HCT116 (cell line): ENCODE data around the gene ADAM11. TPM values are rescaled to one million over a fixed set of nuclear protein-coding genes. Genes with fewer than 3 reads are reported as not detected.

Experiments
- ATAC-seq: fragments of 200-7000 bp; cut with Tn5 transposase; 2 replicates; pipeline ENCODE4 v1.9.1; 2020; ENCODE audit warnings: mild to moderate bottlenecking, moderate library complexity
- Bru-seq: library from RNA; stranded (reverse); fragments of 400-500 nt; gene quantifications from one replicate; lab custom pipeline; 2021; lab: Mats Ljungman, UMichigan
- BruChase-seq, 2 experiments: library from RNA; stranded (reverse); fragments of 400-500 nt; gene quantifications; one replicate each; lab custom pipeline; 2021; lab: Mats Ljungman, UMichigan
- BruUV-seq: library from RNA; stranded (reverse); fragments of 400-500 nt; replicated peaks from 2 replicates; lab custom pipeline; 2021; lab: Mats Ljungman, UMichigan
- CTCF ChIA-PET: fragments of 300-600 bp; sonication (Branson Sonifier 250); formaldehyde crosslinking; loops from one replicate; lab custom pipeline; 2021; ENCODE audit warnings: antibody characterized with exemption; lab: Charles Lee
- POLR2A ChIA-PET: fragments of 300-600, 350-600 bp; sonication (Branson Sonifier 250); formaldehyde crosslinking; loops from one replicate; lab custom pipeline; 2021; ENCODE audit warnings: antibody characterized with exemption; lab: Charles Lee
- RAD21 ChIA-PET, 2 experiments: fragments of 300-600 bp; sonication (Branson Sonifier 250); formaldehyde crosslinking; loops; one replicate each; lab custom pipeline; 2023; ENCODE audit warnings: low total read pairs in 2 of 2; ENCODE audit not compliant: uncharacterized antibody in 2 of 2, unreplicated experiment in 2 of 2, low non-redundant PET in 1 of 2; lab: Charles Lee
- DNase-seq: peaks from one replicate; pipeline ENCODE4 v3.0.0-alpha.2; 2010; ENCODE audit warnings: low read depth, low spot score
- H2AFZ ChIP-seq: fragments of 200-600 bp; shearing (Covaris generic), sonication (generic); 2 replicates; pipeline ENCODE4 v1.6.1; 2017; ENCODE audit warnings: low read depth, mixed run types, mixed read lengths, antibody characterized with exemption, low read length; ENCODE audit not compliant: poor library complexity, severe bottlenecking
- H3K27ac ChIP-seq: 2 replicates; pipeline ENCODE4 v1.5.1; 2012; ENCODE audit warnings: low read depth, low read length
- H3K27me3 ChIP-seq: fragments of 200-600 bp; sonication (generic); 2 replicates; pipeline ENCODE4 v1.6.1; 2016; ENCODE audit warnings: mixed run types, low read length, mixed read lengths; ENCODE audit not compliant: insufficient read depth
- H3K36me3 ChIP-seq, 2 experiments: fragments of 200-500 bp in 1 of 2; fragments of 200-600 bp in 1 of 2; sonication (Bioruptor generic) in 1 of 2; sonication (generic) in 1 of 2; 2 replicates each; pipeline versions ENCODE4 v1.5.1 to v1.6.1; 2014 to 2016; ENCODE audit warnings: low read length in 2 of 2, inconsistent platforms in 1 of 2, mixed read lengths in 1 of 2, mixed run types in 1 of 2; ENCODE audit not compliant: insufficient read depth in 2 of 2, control insufficient read depth in 1 of 2
- H3K4me1 ChIP-seq, 2 experiments: fragments of 200-600 bp in 1 of 2; sonication (generic) in 1 of 2; 2 replicates each; pipeline versions ENCODE4 v1.5.1 to v1.6.1; 2012 to 2017; ENCODE audit warnings: low read length in 2 of 2, inconsistent platforms in 1 of 2, mild to moderate bottlenecking in 1 of 2, mixed read lengths in 1 of 2, mixed run types in 1 of 2, moderate library complexity in 1 of 2; ENCODE audit not compliant: insufficient read depth in 2 of 2, control insufficient read depth in 1 of 2
- H3K4me2 ChIP-seq: fragments of 200-600 bp; sonication (generic); 2 replicates; pipeline ENCODE4 v1.6.1; 2017; ENCODE audit warnings: mixed run types, low read length, mixed read lengths
- H3K4me3 ChIP-seq, 2 experiments: fragments of 200-600 bp in 1 of 2; sonication (generic) in 1 of 2; replicated peaks in 1 of 2; 2 replicates each; pipeline ENCODE4 v1.5.1; 2011 to 2016; ENCODE audit warnings: low read length in 2 of 2, control low read depth in 1 of 2, low read depth in 1 of 2, mild to moderate bottlenecking in 1 of 2, mixed read lengths in 1 of 2, mixed run types in 1 of 2
- H3K79me2 ChIP-seq: fragments of 200-600 bp; sonication (generic); 2 replicates; pipeline ENCODE4 v1.6.1; 2017; ENCODE audit warnings: mild to moderate bottlenecking, mixed run types, low read length, moderate library complexity, mixed read lengths; ENCODE audit not compliant: insufficient read depth
- H3K9ac ChIP-seq: fragments of 200-600 bp; sonication (generic); 2 replicates; pipeline ENCODE4 v1.6.1; 2016; ENCODE audit warnings: low read length, mixed read lengths
- H3K9me2 ChIP-seq: fragments of 200-600 bp; sonication (generic), shearing (Covaris generic); 2 replicates; pipeline ENCODE4 v1.6.1; 2017; ENCODE audit warnings: mixed run types, mild to moderate bottlenecking, moderate library complexity; ENCODE audit not compliant: insufficient read depth
- H3K9me3 ChIP-seq, 2 experiments: fragments of 200-500 bp in 1 of 2; fragments of 200-600 bp in 1 of 2; sonication (Bioruptor generic) in 1 of 2; sonication (generic) in 1 of 2; 2 replicates each; pipeline ENCODE4 v1.6.1; 2014 to 2017; ENCODE audit warnings: low read length in 2 of 2, mixed read lengths in 2 of 2, inconsistent platforms in 1 of 2, low read depth in 1 of 2, mild to moderate bottlenecking in 1 of 2, mixed run types in 1 of 2, moderate library complexity in 1 of 2; ENCODE audit not compliant: control insufficient read depth in 1 of 2, insufficient read depth in 1 of 2
- H4K20me1 ChIP-seq: fragments of 200-600 bp; sonication (generic), shearing (Covaris generic); 2 replicates; pipeline ENCODE4 v1.6.1; 2017; ENCODE audit warnings: mixed run types, mild to moderate bottlenecking, moderate library complexity; ENCODE audit not compliant: insufficient read depth
- EGR1 ChIP-seq: IDR thresholded peaks from 2 replicates; pipeline ENCODE4 v1.6.1; 2012; ENCODE audit warnings: low read depth
- ELF1 ChIP-seq: IDR thresholded peaks from 2 replicates; pipeline ENCODE4 v1.6.1; 2012; ENCODE audit warnings: low read depth, borderline replicate concordance
- EZH2 ChIP-seq: fragments of 200-600 bp; sonication (generic); IDR thresholded peaks from 2 replicates; pipeline ENCODE4 v1.6.1; 2017; ENCODE audit warnings: antibody characterized with exemption, mixed run types
- EZH2phosphoT487 ChIP-seq: fragments of 200-600 bp; IDR thresholded peaks from 2 replicates; pipeline ENCODE4 v1.6.1; 2018; ENCODE audit warnings: antibody characterized with exemption, borderline replicate concordance
- JUND ChIP-seq: IDR thresholded peaks from 2 replicates; pipeline ENCODE4 v1.6.1; 2012
- POLR2AphosphoS5 ChIP-seq: IDR thresholded peaks from 2 replicates; pipeline ENCODE4 v1.6.1; 2011; ENCODE audit warnings: mild to moderate bottlenecking, low read depth, low read length, moderate library complexity
- SRF ChIP-seq: IDR thresholded peaks from 2 replicates; pipeline ENCODE4 v1.6.1; 2012; ENCODE audit warnings: low read depth
- TCF7L2 ChIP-seq: IDR thresholded peaks from 2 replicates; pipeline ENCODE4 v1.7.0; 2011; ENCODE audit warnings: borderline replicate concordance, inconsistent platforms; ENCODE audit not compliant: insufficient read depth, insufficient read length; ENCODE audit errors: extremely low read depth
- YY1 ChIP-seq: IDR thresholded peaks from 2 replicates; pipeline ENCODE4 v1.6.1; 2011; ENCODE audit warnings: low read length, low read depth, moderate library complexity, mild to moderate bottlenecking; ENCODE audit not compliant: insufficient replicate concordance; ENCODE audit errors: extremely low read depth
- ZFX ChIP-seq: fragments of 450-650 bp; IDR thresholded peaks from 2 replicates; pipeline ENCODE4 v1.6.1; 2017
- intact Hi-C: fragments of 100-400 bp; cut with micrococcal nuclease; formaldehyde crosslinking; loops from 2 replicates; pipeline ENCODE4 v1.10.0; 2022
- long read RNA-seq: library from polyadenylated mRNA; unstranded; transcript quantifications from one replicate; pipeline ENCODE4 v2.0.0, GENCODE V29; 2021; ENCODE audit not compliant: unreplicated experiment
- polyA plus RNA-seq: library from polyadenylated mRNA; unstranded; fragments of >200 nt; gene quantifications from 2 replicates; pipeline ENCODE4 v1.2.1, GENCODE V29; 2012; ENCODE audit warnings: missing spikeins
- total RNA-seq: library from RNA; stranded (reverse); gene quantifications from one replicate; pipeline ENCODE4 v1.2.1, GENCODE V29; 2021; ENCODE audit not compliant: unreplicated experiment
- TF ChIP-seq, protein P1 (sequence below): IDR thresholded peaks from 2 replicates; pipeline ENCODE4 v1.6.1; 2012
- TF ChIP-seq, protein P2 (sequence below): IDR thresholded peaks from 2 replicates; pipeline ENCODE4 v1.6.1; 2012
- TF ChIP-seq, protein P3 (sequence below): IDR thresholded peaks from 2 replicates; pipeline ENCODE4 v1.6.1; 2012; ENCODE audit warnings: low read depth

ADAM11 gene, protein sequence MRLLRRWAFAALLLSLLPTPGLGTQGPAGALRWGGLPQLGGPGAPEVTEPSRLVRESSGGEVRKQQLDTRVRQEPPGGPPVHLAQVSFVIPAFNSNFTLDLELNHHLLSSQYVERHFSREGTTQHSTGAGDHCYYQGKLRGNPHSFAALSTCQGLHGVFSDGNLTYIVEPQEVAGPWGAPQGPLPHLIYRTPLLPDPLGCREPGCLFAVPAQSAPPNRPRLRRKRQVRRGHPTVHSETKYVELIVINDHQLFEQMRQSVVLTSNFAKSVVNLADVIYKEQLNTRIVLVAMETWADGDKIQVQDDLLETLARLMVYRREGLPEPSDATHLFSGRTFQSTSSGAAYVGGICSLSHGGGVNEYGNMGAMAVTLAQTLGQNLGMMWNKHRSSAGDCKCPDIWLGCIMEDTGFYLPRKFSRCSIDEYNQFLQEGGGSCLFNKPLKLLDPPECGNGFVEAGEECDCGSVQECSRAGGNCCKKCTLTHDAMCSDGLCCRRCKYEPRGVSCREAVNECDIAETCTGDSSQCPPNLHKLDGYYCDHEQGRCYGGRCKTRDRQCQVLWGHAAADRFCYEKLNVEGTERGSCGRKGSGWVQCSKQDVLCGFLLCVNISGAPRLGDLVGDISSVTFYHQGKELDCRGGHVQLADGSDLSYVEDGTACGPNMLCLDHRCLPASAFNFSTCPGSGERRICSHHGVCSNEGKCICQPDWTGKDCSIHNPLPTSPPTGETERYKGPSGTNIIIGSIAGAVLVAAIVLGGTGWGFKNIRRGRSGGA
- total RNA-seq: 7.7 TPM
- 3.5 and 4.0 TPM in 2 replicates for polyA plus RNA-seq
- Bru-seq, nascent RNA: percentile 42 among the genes with signal in this experiment
- BruChase-seq, experiment 1, labeled RNA remaining after a 6-hour chase: percentile 43 among the genes with signal in this experiment
- BruChase-seq, experiment 2, labeled RNA remaining after a 2-hour chase: percentile 45 among the genes with signal in this experiment
- long read RNA-seq, partial matches to known transcripts: 2 of 20 reads
- long read RNA-seq, other reads (novel, unspliced or antisense): 18 of 20 reads

DNA sequence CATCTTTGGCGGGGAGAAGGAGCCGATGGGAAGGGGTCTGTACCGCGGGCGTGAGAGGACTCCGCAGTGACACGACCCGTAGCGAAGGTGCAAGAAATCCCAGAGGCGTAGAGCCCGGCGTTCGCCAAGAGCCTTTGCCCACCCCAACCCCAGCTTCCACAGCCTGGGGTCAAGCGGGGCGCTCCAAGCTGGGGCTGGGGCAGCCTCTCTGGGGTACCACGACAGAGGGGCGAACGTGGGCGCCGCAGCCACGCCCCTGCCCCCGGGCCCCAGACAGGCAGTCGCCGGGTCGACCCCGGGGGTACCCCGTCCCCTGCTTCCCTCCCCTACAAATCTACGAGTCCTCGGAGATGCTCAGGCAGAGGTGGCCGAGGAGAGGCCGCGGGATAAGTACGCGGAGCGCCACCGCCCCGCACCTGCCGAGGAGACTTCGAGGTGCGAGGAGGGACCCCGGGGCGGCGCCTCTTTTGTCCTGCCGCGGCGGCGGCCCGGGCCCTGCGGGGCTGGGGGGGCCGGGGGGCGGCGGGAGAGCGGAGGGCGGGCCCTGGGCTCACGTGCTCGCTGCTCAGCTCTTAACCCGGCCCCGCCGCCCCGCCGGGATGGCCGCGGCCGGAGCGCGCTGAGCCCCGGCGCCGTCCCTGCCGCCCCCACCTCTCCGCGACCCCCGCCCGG is at the start of gene ADAM11:
Gene ADAM11, plus strand, starts transcription at position 575 of the 672 bp plus-strand sequence. CDS start 212 bp downstream, outside the sequence.
- no peaks in the 10 kb centered on the region for H3K36me3 ChIP-seq
- H3K9me2 ChIP-seq: no peaks in the 10 kb centered on the region
- H3K9ac ChIP-seq: peak within 1 kb of the TSS; percentile 77
- peak within 1 kb of the TSS; percentile 97 for H3K4me2 ChIP-seq
- CTCF ChIA-PET: interaction anchor here (2.1 kb wide), 1 partner anchor 17 kb away, joined by 8 read pairs; no protein-coding TSS in a partner anchor
- POLR2A ChIA-PET: interaction anchor here (0.6 to 1.4 kb wide), 2 partner anchors 70 to 225 kb away, joined by 3 read pairs; no protein-coding TSS in a partner anchor
- RAD21 ChIA-PET: no interaction called here
- H3K79me2 ChIP-seq: no peaks in the 10 kb centered on the region
- intact Hi-C loops: no loop called here
- H3K4me1 ChIP-seq: peaks cover 6 to 9% of the 10 kb centered on the region in 2 experiments; a peak in 3 of 4 replicates
- peak; percentile 77 for ATAC-seq
- peak within 1 kb of the TSS; percentile 52; the same call in 1 of the 2 replicates for H3K27ac ChIP-seq
- TF ChIP-seq SRF (no peak), TCF7L2 (no peak), EZH2 (no peak), POLR2AphosphoS5 (no peak), JUND (no peak), EZH2phosphoT487 (no peak), EGR1 (no peak), ELF1 (no peak), ZFX (no peak), YY1 (no peak)
- TF ChIP-seq, protein P1, sequence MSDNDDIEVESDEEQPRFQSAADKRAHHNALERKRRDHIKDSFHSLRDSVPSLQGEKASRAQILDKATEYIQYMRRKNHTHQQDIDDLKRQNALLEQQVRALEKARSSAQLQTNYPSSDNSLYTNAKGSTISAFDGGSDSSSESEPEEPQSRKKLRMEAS: no peak
- TF ChIP-seq, protein P2, sequence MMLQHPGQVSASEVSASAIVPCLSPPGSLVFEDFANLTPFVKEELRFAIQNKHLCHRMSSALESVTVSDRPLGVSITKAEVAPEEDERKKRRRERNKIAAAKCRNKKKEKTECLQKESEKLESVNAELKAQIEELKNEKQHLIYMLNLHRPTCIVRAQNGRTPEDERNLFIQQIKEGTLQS: no peak
- TF ChIP-seq, protein P3, sequence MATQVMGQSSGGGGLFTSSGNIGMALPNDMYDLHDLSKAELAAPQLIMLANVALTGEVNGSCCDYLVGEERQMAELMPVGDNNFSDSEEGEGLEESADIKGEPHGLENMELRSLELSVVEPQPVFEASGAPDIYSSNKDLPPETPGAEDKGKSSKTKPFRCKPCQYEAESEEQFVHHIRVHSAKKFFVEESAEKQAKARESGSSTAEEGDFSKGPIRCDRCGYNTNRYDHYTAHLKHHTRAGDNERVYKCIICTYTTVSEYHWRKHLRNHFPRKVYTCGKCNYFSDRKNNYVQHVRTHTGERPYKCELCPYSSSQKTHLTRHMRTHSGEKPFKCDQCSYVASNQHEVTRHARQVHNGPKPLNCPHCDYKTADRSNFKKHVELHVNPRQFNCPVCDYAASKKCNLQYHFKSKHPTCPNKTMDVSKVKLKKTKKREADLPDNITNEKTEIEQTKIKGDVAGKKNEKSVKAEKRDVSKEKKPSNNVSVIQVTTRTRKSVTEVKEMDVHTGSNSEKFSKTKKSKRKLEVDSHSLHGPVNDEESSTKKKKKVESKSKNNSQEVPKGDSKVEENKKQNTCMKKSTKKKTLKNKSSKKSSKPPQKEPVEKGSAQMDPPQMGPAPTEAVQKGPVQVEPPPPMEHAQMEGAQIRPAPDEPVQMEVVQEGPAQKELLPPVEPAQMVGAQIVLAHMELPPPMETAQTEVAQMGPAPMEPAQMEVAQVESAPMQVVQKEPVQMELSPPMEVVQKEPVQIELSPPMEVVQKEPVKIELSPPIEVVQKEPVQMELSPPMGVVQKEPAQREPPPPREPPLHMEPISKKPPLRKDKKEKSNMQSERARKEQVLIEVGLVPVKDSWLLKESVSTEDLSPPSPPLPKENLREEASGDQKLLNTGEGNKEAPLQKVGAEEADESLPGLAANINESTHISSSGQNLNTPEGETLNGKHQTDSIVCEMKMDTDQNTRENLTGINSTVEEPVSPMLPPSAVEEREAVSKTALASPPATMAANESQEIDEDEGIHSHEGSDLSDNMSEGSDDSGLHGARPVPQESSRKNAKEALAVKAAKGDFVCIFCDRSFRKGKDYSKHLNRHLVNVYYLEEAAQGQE: no peak
- TF ChIP-seq, all 23 proteins: peak for 0
- no peaks in the 10 kb centered on the region for H3K27me3 ChIP-seq
- no peak within 1 kb of the TSS for H2AFZ ChIP-seq
- no TSS peak for BruUV-seq
- no peaks in the 10 kb centered on the region for H4K20me1 ChIP-seq
- DNase-seq: no peak
- peak within 1 kb of the TSS; percentile 62 to 75 for H3K4me3 ChIP-seq
- no peaks in the 10 kb centered on the region for H3K9me3 ChIP-seq
